HepG2 (cell line): ENCODE results near the gene WNT4. TPM values are rescaled to one million over a fixed set of nuclear protein-coding genes. Genes with fewer than 3 reads are reported as not detected.

Experiments
- ATAC-seq: fragments of 200-7000 bp; cut with Tn5 transposase; 3 replicates; pipeline ENCODE4 v1.9.1; 2020; ENCODE audit warnings: mild to moderate bottlenecking, moderate library complexity
- BruUV-seq: library from RNA; stranded (reverse); fragments of 400-500 nt; replicated peaks from 2 replicates; lab custom pipeline; 2021; lab: Mats Ljungman, UMichigan
- CTCF ChIA-PET: fragments of 300-600 bp; formaldehyde crosslinking; extraction: SDS; loops from one replicate; lab custom pipeline; 2021; ENCODE audit warnings: low total read pairs, inconsistent platforms, low intra/inter-chr PET ratio; lab: Yijun Ruan, JAX
- POLR2A ChIA-PET: fragments of 350-600 bp; sonication (Branson Sonifier 250); formaldehyde crosslinking; loops from one replicate; lab custom pipeline; 2020; ENCODE audit warnings: antibody characterized with exemption, inconsistent platforms; lab: Yijun Ruan, JAX
- DNase-seq: peaks from one replicate; pipeline ENCODE4 v3.0.0-alpha.2; 2015; ENCODE audit warnings: low spot score
- FAIRE-seq: peaks from 3 replicates; lab custom pipeline; 2011; peaks lifted over from hg19 to GRCh38; lab: Jason Lieb, UNC
- H2AFZ ChIP-seq: one replicate; pipeline ENCODE4 v1.6.1; 2011; ENCODE audit warnings: low read length, inconsistent platforms
- H3K27ac ChIP-seq: fragments of 300-600 bp; 3 replicates; pipeline ENCODE4 v1.8.0; 2011; ENCODE audit warnings: mixed run types, mild to moderate bottlenecking, mixed read lengths, low read length, inconsistent platforms; ENCODE audit not compliant: insufficient read depth; ENCODE audit errors: extremely low read length
- H3K27me3 ChIP-seq, 2 experiments: fragments of 200-600 bp in 1 of 2; 2 replicates in 1 of 2; 3 replicates in 1 of 2; pipeline versions ENCODE4 v1.6.0 to v1.8.0; 2011; ENCODE audit warnings: low read length in 2 of 2, mild to moderate bottlenecking in 2 of 2, moderate library complexity in 2 of 2, inconsistent platforms in 1 of 2; ENCODE audit not compliant: insufficient read depth in 2 of 2, control insufficient read depth in 1 of 2
- H3K36me3 ChIP-seq, 2 experiments: fragments of 200-600 bp in 1 of 2; replicated peaks in 1 of 2; 2 replicates in 1 of 2; 3 replicates in 1 of 2; pipeline versions ENCODE4 v1.5.1 to v1.8.0; 2011; ENCODE audit warnings: low read length in 2 of 2, inconsistent platforms in 1 of 2; ENCODE audit not compliant: insufficient read depth in 2 of 2, control insufficient read depth in 1 of 2
- H3K4me1 ChIP-seq: 2 replicates; pipeline ENCODE4 v1.5.1; 2012; ENCODE audit warnings: low read length, inconsistent platforms; ENCODE audit not compliant: insufficient read depth
- H3K4me2 ChIP-seq: 2 replicates; pipeline ENCODE4 v1.6.0; 2011; ENCODE audit warnings: low read depth, low read length, inconsistent platforms
- H3K4me3 ChIP-seq, 3 experiments: fragments of 200-600 bp in 1 of 3; sonication (generic), shearing (Covaris generic) in 1 of 3; replicated peaks in 1 of 3; 2 replicates each; pipeline ENCODE4 v1.5.1; 2011 to 2016; ENCODE audit warnings: low read length in 3 of 3, inconsistent platforms in 2 of 3, low read depth in 2 of 3, mild to moderate bottlenecking in 2 of 3, control low read depth in 1 of 3, mixed read lengths in 1 of 3; ENCODE audit not compliant: insufficient read depth in 1 of 3
- H3K79me2 ChIP-seq: one replicate; pipeline ENCODE4 v1.6.1; 2011; ENCODE audit warnings: low read length, inconsistent platforms; ENCODE audit not compliant: insufficient read depth
- H3K9ac ChIP-seq: 2 replicates; pipeline ENCODE4 v1.6.0; 2011; ENCODE audit warnings: mild to moderate bottlenecking, low read depth, low read length, inconsistent platforms; ENCODE audit not compliant: insufficient read depth
- H3K9me3 ChIP-seq: 2 replicates; pipeline ENCODE4 v1.5.1; 2012; ENCODE audit warnings: mild to moderate bottlenecking, low read length
- H4K20me1 ChIP-seq: 2 replicates; pipeline ENCODE4 v1.6.0; 2011; ENCODE audit warnings: inconsistent platforms, mild to moderate bottlenecking, low read length, moderate library complexity; ENCODE audit not compliant: insufficient read depth
- EED ChIP-seq: sonication (generic); formaldehyde crosslinking; IDR thresholded peaks from 2 replicates; pipeline ENCODE4 v1.5.0; 2020; ENCODE audit warnings: mild to moderate bottlenecking, missing genetic modification reagents
- ELF4 ChIP-seq: sonication (generic); formaldehyde crosslinking; IDR thresholded peaks from 2 replicates; pipeline ENCODE4 v1.5.0; 2020; ENCODE audit warnings: missing genetic modification reagents, mild to moderate bottlenecking, moderate library complexity, borderline replicate concordance
- EZH2 ChIP-seq: conservative IDR thresholded peaks from 2 replicates; pipeline ENCODE4 v1.6.1; 2012; ENCODE audit warnings: mild to moderate bottlenecking, low read depth, low read length, moderate library complexity
- FOXC1 ChIP-seq: sonication (generic); formaldehyde crosslinking; IDR thresholded peaks from 2 replicates; pipeline ENCODE4 v1.8.0; 2022; ENCODE audit warnings: mild to moderate bottlenecking, missing genetic modification reagents, borderline replicate concordance
- MTA3 ChIP-seq: sonication (generic); formaldehyde crosslinking; IDR thresholded peaks from 2 replicates; pipeline ENCODE4 v1.4.0; 2020; ENCODE audit warnings: missing genetic modification reagents
- RAD21 ChIP-seq: fragments of 450-650 bp; formaldehyde crosslinking; IDR thresholded peaks from 2 replicates; pipeline ENCODE4 v1.5.0; 2020; ENCODE audit warnings: mild to moderate bottlenecking
- THYN1 ChIP-seq: sonication (generic); formaldehyde crosslinking; IDR thresholded peaks from 2 replicates; pipeline ENCODE4 v1.8.1; 2023; ENCODE audit warnings: low read depth, mild to moderate bottlenecking, moderate library complexity, missing genetic modification reagents, borderline replicate concordance
- ZFAT ChIP-seq: sonication (generic); formaldehyde crosslinking; conservative IDR thresholded peaks from 2 replicates; pipeline ENCODE4 v1.8.1; 2023; ENCODE audit warnings: missing genetic modification reagents, inconsistent platforms
- ZMYM3 ChIP-seq: sonication (generic); formaldehyde crosslinking; IDR thresholded peaks from 2 replicates; pipeline ENCODE4 v1.5.1; 2020; ENCODE audit warnings: mild to moderate bottlenecking, missing genetic modification reagents
- ZNF232 ChIP-seq: sonication (generic); formaldehyde crosslinking; IDR thresholded peaks from 2 replicates; pipeline ENCODE4 v1.4.0; 2020; ENCODE audit warnings: missing genetic modification reagents, borderline replicate concordance
- ZNF501 ChIP-seq: sonication (generic); formaldehyde crosslinking; IDR thresholded peaks from 2 replicates; pipeline ENCODE4 v1.5.1; 2020; ENCODE audit warnings: mild to moderate bottlenecking, moderate library complexity, missing genetic modification reagents
- ZNF557 ChIP-seq: sonication (generic); formaldehyde crosslinking; IDR thresholded peaks from 2 replicates; pipeline ENCODE4 v1.4.0; 2020; ENCODE audit warnings: missing genetic modification reagents
- ZNF629 ChIP-seq: sonication (generic); formaldehyde crosslinking; conservative IDR thresholded peaks from 2 replicates; pipeline ENCODE4 v1.5.0; 2020; ENCODE audit warnings: missing genetic modification reagents
- ZNF660 ChIP-seq: sonication (generic); formaldehyde crosslinking; IDR thresholded peaks from 2 replicates; pipeline ENCODE4 v1.5.1; 2020; ENCODE audit warnings: mild to moderate bottlenecking, low read depth, missing genetic modification reagents, borderline replicate concordance
- WGBS: methylation state at CpG from one replicate; pipeline ENCODE4 v1.1.6; 2017; ENCODE audit warnings: low lambda C conversion rate; 5-methylcytosine and 5-hydroxymethylcytosine counted together
- in situ Hi-C: cut with HindIII; loops from 2 replicates; pipeline ENCODE4 v1.10.0; 2017; ENCODE audit warnings: low pct_unique_long_range_greater_than_20kb; ENCODE audit not compliant: extremely low pct_ligation_motif_present
- intact Hi-C: fragments of 100-400 bp; cut with micrococcal nuclease; formaldehyde crosslinking; loops from one replicate; pipeline ENCODE4 v1.10.0; 2022; ENCODE audit not compliant: unreplicated experiment
- polyA plus RNA-seq, 8 experiments: library from polyadenylated mRNA; depleted of rRNA in 3 of 8; stranded (reverse) in 7 of 8; unstranded in 1 of 8; fragments of >200 nt; fragmentation: Illumina TruSeq in 4 of 8; extraction: Trizol in 4 of 8; gene quantifications; 2 replicates each; pipeline versions ENCODE4 v1.2.1 to v1.2.3, GENCODE V29; 2011 to 2016; ENCODE audit warnings: low read depth in 4 of 8, missing spikeins in 1 of 8, mixed read lengths in 1 of 8; ENCODE audit not compliant: insufficient read depth in 1 of 8
- total RNA-seq, 5 experiments: library from RNA; depleted of rRNA; stranded (reverse); fragments of >200 nt; fragmentation: Illumina TruSeq; extraction: Trizol; gene quantifications; 2 replicates each; pipeline ENCODE4 v1.2.3, GENCODE V29; 2016; ENCODE audit warnings: low read depth in 1 of 5

The WNT4 gene
- total and polyA plus RNA-seq, 2 of the 13 experiments (the other 11 are each of a cell fraction or from before 2014, with no cell fraction given), result not detected

GRCh38 chr1:22132517-22133235 is 10.2 kb downstream of the WNT4 start:
- Histone ChIP-seq H3K27me3 (peaks cover 18 to 50% of the 10 kb centered on the region in 2 experiments), H3K4me2 (no peak overlapping the region), H3K79me2 (no peaks in the 10 kb centered on the region), H2AFZ (no peak overlapping the region), H3K27ac (no peak overlapping the region), H3K4me3 (no peak overlapping the region), H3K9me3 (no peaks in the 10 kb centered on the region), H3K4me1 (no peaks in the 10 kb centered on the region), H3K9ac (no peak overlapping the region), H4K20me1 (peaks cover 9% of the 10 kb centered on the region; the same call in 1 of the 2 replicates), H3K36me3 (no peaks in the 10 kb centered on the region)
- ATAC-seq (no peak), FAIRE-seq (no peak), DNase-seq (no peak)
- no TSS peak for BruUV-seq
- CTCF ChIA-PET, result interaction anchor here (3.3 kb wide), 1 partner anchor 284 kb away, joined by 40 read pairs; no protein-coding TSS in a partner anchor
- WGBS, result 61% methylated on average over 9 of the region's 15 CpGs
- in situ Hi-C loops, result loop anchor here (5.0 to 10.0 kb wide), 2 partner anchors 285 to 512 kb away; partner anchors contain the start of gene C1QC
- TF ChIP-seq EZH2 (no peak), ZNF629 (CRISPR knock-in tag) (peak; percentile 89), ZMYM3 (CRISPR knock-in tag) (0 out of 2 replicates have a peak, but pooled peaks have one; percentile 30), ZNF557 (CRISPR knock-in tag) (no peak), ZNF232 (CRISPR knock-in tag) (no peak)
- POLR2A ChIA-PET, result no interaction called here
- intact Hi-C loops, result loop anchor here (1.0 to 10.0 kb wide), 2 partner anchors 142 to 284 kb away; no protein-coding TSS in a partner anchor

- 100% methylated on average over 1 of the region's 10 CpGs for WGBS
- H3K36me3 ChIP-seq, result no peaks in the 10 kb centered on the region
- H3K27ac ChIP-seq, result no peak overlapping the region
- ChIA-PET CTCF (interaction anchor here (0.6 to 3.3 kb wide), 3 partner anchors 143 to 284 kb away, joined by 3 to 40 read pairs (median 3); no protein-coding TSS in a partner anchor), POLR2A (no interaction called here)
- no peak overlapping the region for H3K4me2 ChIP-seq
- peak; percentile 85 for ATAC-seq
- no peak overlapping the region for H3K4me3 ChIP-seq
- H2AFZ ChIP-seq, result no peak overlapping the region
- peaks cover 11 to 43% of the 10 kb centered on the region in 2 experiments for H3K27me3 ChIP-seq
- intact Hi-C loops, result loop anchor here (1.0 to 10.0 kb wide), 2 partner anchors 143 to 284 kb away; no protein-coding TSS in a partner anchor
- in situ Hi-C loops, result loop anchor here (5.0 to 10.0 kb wide), 2 partner anchors 285 to 513 kb away; partner anchors contain the start of gene C1QC
- no peaks in the 10 kb centered on the region for H3K79me2 ChIP-seq
- H3K9me3 ChIP-seq, result no peaks in the 10 kb centered on the region
- BruUV-seq, result no TSS peak
- no peak overlapping the region for H3K9ac ChIP-seq
- peak; percentile 30 for DNase-seq
- peaks cover 4% of the 10 kb centered on the region; the same call in 1 of the 2 replicates for H4K20me1 ChIP-seq
- FAIRE-seq, result no peak
- H3K4me1 ChIP-seq, result no peaks in the 10 kb centered on the region
- TF ChIP-seq ZNF501 (0 out of 2 replicates have a peak, but pooled peaks have one; percentile 34), RAD21 (CRISPR knock-in tag) (peak; percentile 92), THYN1 (no peak), ZNF660 (CRISPR knock-in tag) (no peak), MTA3 (CRISPR knock-in tag) (no peak), FOXC1 (CRISPR knock-in tag) (0 out of 2 replicates have a peak, but pooled peaks have one; percentile 44), EED (CRISPR knock-in tag) (0 out of 2 replicates have a peak, but pooled peaks have one; percentile 34), ELF4 (no peak), ZFAT (no peak)
These were observed 10.9 kb downstream of the WNT4 start for GRCh38 chr1:22131875-22132486.
